ENCODE measurements around the gene FMNL1.

DNA sequence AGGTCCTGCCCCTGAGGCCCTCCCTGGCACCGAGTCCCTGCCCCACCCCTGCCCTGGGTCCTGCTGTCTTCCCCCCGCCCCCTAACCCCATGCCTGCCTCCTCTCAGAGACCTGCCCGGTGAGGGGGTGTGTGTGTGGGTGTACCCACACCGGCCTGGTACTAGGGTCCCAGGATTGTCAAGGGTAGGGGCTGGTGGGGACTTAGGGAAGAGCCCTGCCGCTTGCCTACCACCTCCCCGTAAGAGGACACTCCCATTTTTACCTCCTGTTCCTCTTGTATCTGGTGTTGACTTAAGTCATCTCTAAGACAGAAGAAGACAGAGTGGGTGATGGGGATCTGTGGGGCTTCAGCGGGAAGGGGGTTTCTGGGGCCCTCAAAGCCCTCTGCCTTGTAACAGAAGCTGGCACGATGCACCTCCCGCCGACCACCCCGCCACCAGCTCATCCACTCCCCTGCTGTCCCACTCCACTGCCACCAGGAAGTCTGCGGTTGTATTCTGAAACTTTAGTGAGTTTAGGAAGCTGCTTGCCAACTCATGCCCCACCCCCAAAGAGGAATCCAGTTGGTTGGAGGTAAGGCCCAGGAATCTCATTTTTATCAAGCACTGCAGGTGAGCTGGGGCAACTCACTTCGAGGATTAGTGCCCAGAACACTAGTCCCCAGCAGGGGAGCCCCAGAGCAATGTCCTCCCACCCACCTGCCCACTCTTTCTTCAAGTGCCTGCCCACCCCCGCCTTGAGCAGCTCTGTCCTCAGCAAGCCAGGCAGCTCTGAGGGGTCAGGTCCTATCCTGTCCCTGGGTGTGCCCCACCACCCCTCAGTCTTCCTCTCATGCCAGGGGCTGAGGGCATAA, 34.7 kb downstream of the FMNL1 start:
- TF ChIP-seq, protein P1, sequence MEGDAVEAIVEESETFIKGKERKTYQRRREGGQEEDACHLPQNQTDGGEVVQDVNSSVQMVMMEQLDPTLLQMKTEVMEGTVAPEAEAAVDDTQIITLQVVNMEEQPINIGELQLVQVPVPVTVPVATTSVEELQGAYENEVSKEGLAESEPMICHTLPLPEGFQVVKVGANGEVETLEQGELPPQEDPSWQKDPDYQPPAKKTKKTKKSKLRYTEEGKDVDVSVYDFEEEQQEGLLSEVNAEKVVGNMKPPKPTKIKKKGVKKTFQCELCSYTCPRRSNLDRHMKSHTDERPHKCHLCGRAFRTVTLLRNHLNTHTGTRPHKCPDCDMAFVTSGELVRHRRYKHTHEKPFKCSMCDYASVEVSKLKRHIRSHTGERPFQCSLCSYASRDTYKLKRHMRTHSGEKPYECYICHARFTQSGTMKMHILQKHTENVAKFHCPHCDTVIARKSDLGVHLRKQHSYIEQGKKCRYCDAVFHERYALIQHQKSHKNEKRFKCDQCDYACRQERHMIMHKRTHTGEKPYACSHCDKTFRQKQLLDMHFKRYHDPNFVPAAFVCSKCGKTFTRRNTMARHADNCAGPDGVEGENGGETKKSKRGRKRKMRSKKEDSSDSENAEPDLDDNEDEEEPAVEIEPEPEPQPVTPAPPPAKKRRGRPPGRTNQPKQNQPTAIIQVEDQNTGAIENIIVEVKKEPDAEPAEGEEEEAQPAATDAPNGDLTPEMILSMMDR (optimal IDR thresholded peaks at IDR 0.05 in 1 of 3, IDR thresholded peaks at IDR 0.05 in 1 of 3, conservative IDR thresholded peaks at IDR 0.05 in 1 of 3; ENCODE audit: extremely low read depth in 1 of 3, insufficient read depth in 2 of 3, low read length in 3 of 3) = peak in 1 of 3 experiments; percentile 28
- TF ChIP-seq EZH2 (IDR thresholded peaks at IDR 0.05; ENCODE audit: low read length) = no peak
